Measurements from ENCODE around the gene PCDHGA9.

DNA sequence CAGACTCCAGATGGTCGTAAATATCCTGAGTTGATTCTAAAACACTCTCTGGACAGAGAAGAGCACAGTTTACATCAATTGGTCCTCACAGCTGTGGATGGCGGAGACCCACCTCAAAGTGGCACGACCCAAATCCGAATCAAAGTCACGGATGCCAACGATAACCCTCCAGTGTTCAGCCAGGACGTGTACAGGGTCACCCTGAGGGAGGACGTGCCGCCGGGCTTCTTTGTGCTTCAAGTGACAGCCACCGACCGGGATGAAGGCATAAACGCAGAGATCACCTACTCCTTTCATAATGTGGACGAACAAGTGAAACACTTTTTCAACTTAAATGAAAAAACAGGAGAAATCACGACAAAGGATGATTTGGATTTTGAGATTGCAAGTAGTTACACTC, 41.9 kb upstream of the PCDHGA9 start:
- no peak for TF ChIP-seq POLR2AphosphoS5 (IDR thresholded peaks at IDR 0.05)
- no peak for TF ChIP-seq POLR2A (IDR thresholded peaks at IDR 0.05; ENCODE audit: low read depth)
